SK-N-MC (cell line): ENCODE measurements around the gene CALD1.

ENCODE experiments used
- DNase-seq: peaks from one replicate; pipeline ENCODE4 v3.0.0-alpha.2; 2011; ENCODE audit warnings: low read depth, low spot score
- H3K27ac ChIP-seq: fragments of 200-600 bp; sonication (generic); 2 replicates; pipeline ENCODE4 v1.5.1; 2016; ENCODE audit warnings: mixed run types
- H3K36me3 ChIP-seq: fragments of 200-600 bp; sonication (generic); 2 replicates; pipeline ENCODE4 v1.6.1; 2017; ENCODE audit warnings: antibody characterized with exemption, low read length, mixed read lengths; ENCODE audit not compliant: insufficient read depth
- H3K4me3 ChIP-seq: fragments of 200-600 bp; sonication (generic); 2 replicates; pipeline ENCODE4 v1.5.1; 2016
- H3K9ac ChIP-seq: fragments of 200-600 bp; sonication (generic); 2 replicates; pipeline ENCODE4 v1.8.0; 2017; ENCODE audit warnings: mixed run types, mixed read lengths; ENCODE audit not compliant: insufficient read length
- H3K9me3 ChIP-seq: fragments of 200-600 bp; sonication (generic); 2 replicates; pipeline ENCODE4 v1.6.1; 2017; ENCODE audit warnings: low read depth, mild to moderate bottlenecking, antibody characterized with exemption, low read length, moderate library complexity, mixed read lengths
- EZH2 ChIP-seq: fragments of 200-600 bp; sonication (generic); IDR thresholded peaks from one replicate; pipeline ENCODE4 v1.6.1; 2017; ENCODE audit warnings: antibody characterized with exemption
- FOXP2 ChIP-seq: optimal IDR thresholded peaks from 2 replicates; pipeline ENCODE3; 2011; ENCODE audit warnings: mild to moderate bottlenecking, moderate library complexity; ENCODE audit not compliant: insufficient read depth; ENCODE audit errors: extremely low read length, control extremely low read depth
- POLR2AphosphoS5 ChIP-seq: IDR thresholded peaks from 2 replicates; pipeline ENCODE4 v1.6.1; 2012; ENCODE audit warnings: mild to moderate bottlenecking, low read depth, low read length, borderline replicate concordance

The CALD1 gene

GRCh38 chr7:134931487-134931886 lies 152.1 kb downstream of the CALD1 start:
- no peaks in the 10 kb centered on the region for H3K36me3 ChIP-seq
- DNase-seq: no peak
- H3K27ac ChIP-seq: no peak overlapping the region
- H3K9ac ChIP-seq: no peak overlapping the region
- no peaks in the 10 kb centered on the region for H3K9me3 ChIP-seq
- no peak overlapping the region for H3K4me3 ChIP-seq
- no peak for TF ChIP-seq FOXP2
- no peak for TF ChIP-seq POLR2AphosphoS5
- no peak for TF ChIP-seq EZH2

GRCh38 chr7:134932707-134933370 lies 153.4 kb downstream of the CALD1 start:
- Histone ChIP-seq H3K36me3 (no peaks in the 10 kb centered on the region), H3K4me3 (no peak overlapping the region), H3K9ac (no peak overlapping the region), H3K27ac (no peak overlapping the region), H3K9me3 (no peaks in the 10 kb centered on the region)
- DNase-seq: no peak
- no peak for TF ChIP-seq POLR2AphosphoS5
- no peak for TF ChIP-seq EZH2
- no peak for TF ChIP-seq FOXP2

GRCh38 chr7:134933460-134934068 lies 154.1 kb downstream of the CALD1 start:
- no peak overlapping the region for H3K27ac ChIP-seq
- H3K36me3 ChIP-seq: no peaks in the 10 kb centered on the region
- no peak overlapping the region for H3K9ac ChIP-seq

GRCh38 chr7:134935701-134936100 lies 156.3 kb downstream of the CALD1 start:
- H3K36me3 ChIP-seq: no peaks in the 10 kb centered on the region
- no peaks in the 10 kb centered on the region for H3K9me3 ChIP-seq
- H3K4me3 ChIP-seq: no peak overlapping the region
- TF ChIP-seq FOXP2 (no peak), POLR2AphosphoS5 (no peak), EZH2 (no peak)
- no peak for DNase-seq
- no peak overlapping the region for H3K27ac ChIP-seq
- no peak overlapping the region for H3K9ac ChIP-seq

More at GRCh38 chr7:134933460-134934068, 154.1 kb downstream of the CALD1 start:
- no peak overlapping the region for H3K4me3 ChIP-seq
- no peaks in the 10 kb centered on the region for H3K9me3 ChIP-seq
- no peak for DNase-seq
- no peak for TF ChIP-seq EZH2
- no peak for TF ChIP-seq FOXP2
- TF ChIP-seq POLR2AphosphoS5: no peak

- no peaks in the 10 kb centered on the region for H3K9me3 ChIP-seq
- no peak overlapping the region for H3K9ac ChIP-seq
- no peak for TF ChIP-seq FOXP2
- TF ChIP-seq POLR2AphosphoS5: no peak
- no peak for TF ChIP-seq EZH2
- no peak for DNase-seq
- no peak overlapping the region for H3K27ac ChIP-seq
- H3K4me3 ChIP-seq: no peak overlapping the region
- no peaks in the 10 kb centered on the region for H3K36me3 ChIP-seq
Observed at GRCh38 chr7:134936893-134937510, 157.6 kb downstream of the CALD1 start.

GRCh38 chr7:134938141-134938540 lies 158.7 kb downstream of the CALD1 start:
- no peaks in the 10 kb centered on the region for H3K9me3 ChIP-seq
- no peaks in the 10 kb centered on the region for H3K36me3 ChIP-seq
- DNase-seq: no peak
- H3K4me3 ChIP-seq: no peak overlapping the region
- H3K27ac ChIP-seq: no peak overlapping the region
- TF ChIP-seq EZH2: no peak
- no peak for TF ChIP-seq FOXP2
- H3K9ac ChIP-seq: no peak overlapping the region

- TF ChIP-seq FOXP2 (no peak), POLR2AphosphoS5 (no peak), EZH2 (no peak)
- H3K4me3 ChIP-seq: no peak overlapping the region
- no peaks in the 10 kb centered on the region for H3K36me3 ChIP-seq
Observed at GRCh38 chr7:134939136-134939535, 159.7 kb downstream of the CALD1 start.

GRCh38 chr7:134940729-134941128 lies 161.3 kb downstream of the CALD1 start:
- no peak overlapping the region for H3K9ac ChIP-seq
- no peak for TF ChIP-seq EZH2
- TF ChIP-seq POLR2AphosphoS5: no peak
- no peak for TF ChIP-seq FOXP2
- H3K4me3 ChIP-seq: no peak overlapping the region
- no peak overlapping the region for H3K27ac ChIP-seq
- H3K36me3 ChIP-seq: no peaks in the 10 kb centered on the region
- no peaks in the 10 kb centered on the region for H3K9me3 ChIP-seq
- no peak for DNase-seq

More at GRCh38 chr7:134939136-134939535, 159.7 kb downstream of the CALD1 start:
- H3K9me3 ChIP-seq: no peaks in the 10 kb centered on the region
- DNase-seq: no peak
- no peak overlapping the region for H3K27ac ChIP-seq
- H3K9ac ChIP-seq: no peak overlapping the region
